Measurements from ENCODE around the gene EPG5. TPM values are rescaled to one million over a fixed set of nuclear protein-coding genes. Genes with fewer than 3 reads are reported as not detected.
"Not testable (repeated sequence)": the region's sequence is repeated elsewhere in the genome, so short reads cannot be mapped to it uniquely, and the experiment has no call there.

The EPG5 gene
- total RNA-seq, 4 donors from 2014 or later: 20.4 to 34.3 (median 28.2) TPM

DNA sequence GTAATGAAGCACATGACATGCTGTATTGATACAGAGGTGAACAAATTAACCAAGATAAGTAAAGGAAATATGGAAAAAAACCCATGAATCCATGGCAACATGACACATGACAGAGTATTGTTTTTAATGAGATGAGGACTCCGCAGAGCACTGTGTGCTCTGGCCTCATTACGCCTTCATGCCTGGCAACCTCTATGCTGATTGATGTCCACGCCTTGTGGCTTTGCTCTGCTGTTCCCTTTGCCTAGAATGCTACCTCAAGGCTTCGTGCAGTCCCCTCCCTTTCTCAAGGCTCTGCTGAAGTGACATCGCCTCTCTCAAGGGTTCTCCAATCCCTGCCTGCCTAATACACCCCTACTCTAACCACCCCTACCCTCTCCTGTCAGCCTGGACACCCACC is 133.3 kb downstream of the EPG5 start:
- no peak overlapping the region for H3K4me3 ChIP-seq
- no peak for DNase-seq (ENCODE audit: extremely low spot score)
- peaks cover 17 to 25% (median 19%) of the 10 kb centered on the region in 4 donors for H3K4me1 ChIP-seq
- no peaks in the 10 kb centered on the region for H3K36me3 ChIP-seq
- WGBS: 86% methylated on average over 5 of the region's 5 CpGs
- intact Hi-C loops (cut with DNase I): no loop called here
- TF ChIP-seq POLR2A (IDR thresholded peaks at IDR 0.05; ENCODE audit: low read depth): no peak
- no peak for TF ChIP-seq EP300 (IDR thresholded peaks at IDR 0.05)
- TF ChIP-seq, protein P1, sequence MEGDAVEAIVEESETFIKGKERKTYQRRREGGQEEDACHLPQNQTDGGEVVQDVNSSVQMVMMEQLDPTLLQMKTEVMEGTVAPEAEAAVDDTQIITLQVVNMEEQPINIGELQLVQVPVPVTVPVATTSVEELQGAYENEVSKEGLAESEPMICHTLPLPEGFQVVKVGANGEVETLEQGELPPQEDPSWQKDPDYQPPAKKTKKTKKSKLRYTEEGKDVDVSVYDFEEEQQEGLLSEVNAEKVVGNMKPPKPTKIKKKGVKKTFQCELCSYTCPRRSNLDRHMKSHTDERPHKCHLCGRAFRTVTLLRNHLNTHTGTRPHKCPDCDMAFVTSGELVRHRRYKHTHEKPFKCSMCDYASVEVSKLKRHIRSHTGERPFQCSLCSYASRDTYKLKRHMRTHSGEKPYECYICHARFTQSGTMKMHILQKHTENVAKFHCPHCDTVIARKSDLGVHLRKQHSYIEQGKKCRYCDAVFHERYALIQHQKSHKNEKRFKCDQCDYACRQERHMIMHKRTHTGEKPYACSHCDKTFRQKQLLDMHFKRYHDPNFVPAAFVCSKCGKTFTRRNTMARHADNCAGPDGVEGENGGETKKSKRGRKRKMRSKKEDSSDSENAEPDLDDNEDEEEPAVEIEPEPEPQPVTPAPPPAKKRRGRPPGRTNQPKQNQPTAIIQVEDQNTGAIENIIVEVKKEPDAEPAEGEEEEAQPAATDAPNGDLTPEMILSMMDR (IDR thresholded peaks at IDR 0.05): no peak
- TF ChIP-seq POLR2AphosphoS5 (IDR thresholded peaks at IDR 0.05): no peak
- no peak overlapping the region for H3K27ac ChIP-seq (replicated peaks in 1 of 4)
- H3K27me3 ChIP-seq: peaks cover 0 to 88% (median 20%) of the 10 kb centered on the region in 4 donors
- no peaks in the 10 kb centered on the region for H3K9me3 ChIP-seq

DNA sequence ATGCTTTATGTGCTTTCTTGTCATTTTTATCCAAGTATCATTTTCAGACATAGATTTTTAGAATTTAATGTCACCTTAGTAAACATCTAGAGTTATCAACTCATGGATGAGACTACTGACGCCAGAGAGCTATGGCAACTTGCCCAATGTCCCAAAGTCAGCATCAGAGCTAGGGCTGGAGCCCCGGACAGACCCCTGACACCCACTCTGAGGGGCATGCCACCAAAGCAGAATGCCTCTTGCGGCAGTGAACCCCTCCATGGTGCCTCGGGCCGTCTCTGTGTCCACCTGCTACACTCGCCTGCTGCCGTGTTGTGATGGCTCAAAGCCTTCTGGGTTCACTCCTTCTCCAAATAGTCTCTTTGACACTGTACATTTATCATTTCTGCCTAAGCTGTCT is 136.2 kb downstream of the EPG5 start:
- intact Hi-C loops (cut with DNase I): no loop called here
- no peaks in the 10 kb centered on the region for H3K9me3 ChIP-seq
- 75% methylated on average over 7 of the region's 7 CpGs for WGBS
- no peak overlapping the region for H3K27ac ChIP-seq (replicated peaks in 1 of 4)
- TF ChIP-seq EP300 (IDR thresholded peaks at IDR 0.05) (no peak), POLR2AphosphoS5 (IDR thresholded peaks at IDR 0.05) (no peak), POLR2A (IDR thresholded peaks at IDR 0.05; ENCODE audit: low read depth) (no peak)
- TF ChIP-seq, protein P1 (IDR thresholded peaks at IDR 0.05): no peak
- H3K4me1 ChIP-seq: peaks cover 10 to 20% (median 18%) of the 10 kb centered on the region in 4 donors
- no peaks in the 10 kb centered on the region for H3K36me3 ChIP-seq
- peaks cover 0 to 63% (median 0%) of the 10 kb centered on the region in 4 donors for H3K27me3 ChIP-seq
- no peak overlapping the region for H3K4me3 ChIP-seq
- no peak for DNase-seq (ENCODE audit: extremely low spot score)

DNA sequence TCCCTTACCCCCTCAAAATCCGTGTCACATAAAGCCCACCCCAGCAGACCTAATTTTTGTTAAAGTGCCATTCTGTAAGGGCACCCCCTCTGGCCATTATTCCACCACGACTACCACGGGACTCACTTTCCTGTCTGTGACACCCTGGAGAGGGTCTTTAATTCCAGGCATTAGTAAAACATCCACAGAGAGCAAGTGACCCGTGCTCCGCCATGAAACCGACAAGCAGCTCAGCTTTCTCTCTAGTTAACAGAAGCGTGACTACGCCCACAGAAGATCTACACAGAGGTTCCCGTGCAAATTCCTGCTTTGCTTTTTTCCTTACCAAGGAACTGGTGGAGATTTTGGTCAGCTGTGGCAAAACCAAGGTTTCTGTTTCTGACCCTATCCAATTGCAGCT is 137.3 kb downstream of the EPG5 start:
- Histone ChIP-seq H3K4me3 (no peak overlapping the region), H3K27me3 (peaks cover 0 to 52% (median 0%) of the 10 kb centered on the region in 4 donors), H3K27ac (replicated peaks in 1 of 4) (no peak overlapping the region), H3K4me1 (peaks cover 10 to 20% (median 18%) of the 10 kb centered on the region in 4 donors), H3K9me3 (no peaks in the 10 kb centered on the region), H3K36me3 (no peaks in the 10 kb centered on the region)
- TF ChIP-seq EP300 (IDR thresholded peaks at IDR 0.05) (no peak), POLR2AphosphoS5 (IDR thresholded peaks at IDR 0.05) (no peak), POLR2A (IDR thresholded peaks at IDR 0.05; ENCODE audit: low read depth) (no peak)
- TF ChIP-seq, protein P1 (IDR thresholded peaks at IDR 0.05): no peak
- DNase-seq (ENCODE audit: extremely low spot score): no peak
- intact Hi-C loops (cut with DNase I): no loop called here
- 69% methylated on average over 9 of the region's 9 CpGs for whole genome bisulfite sequencing

DNA sequence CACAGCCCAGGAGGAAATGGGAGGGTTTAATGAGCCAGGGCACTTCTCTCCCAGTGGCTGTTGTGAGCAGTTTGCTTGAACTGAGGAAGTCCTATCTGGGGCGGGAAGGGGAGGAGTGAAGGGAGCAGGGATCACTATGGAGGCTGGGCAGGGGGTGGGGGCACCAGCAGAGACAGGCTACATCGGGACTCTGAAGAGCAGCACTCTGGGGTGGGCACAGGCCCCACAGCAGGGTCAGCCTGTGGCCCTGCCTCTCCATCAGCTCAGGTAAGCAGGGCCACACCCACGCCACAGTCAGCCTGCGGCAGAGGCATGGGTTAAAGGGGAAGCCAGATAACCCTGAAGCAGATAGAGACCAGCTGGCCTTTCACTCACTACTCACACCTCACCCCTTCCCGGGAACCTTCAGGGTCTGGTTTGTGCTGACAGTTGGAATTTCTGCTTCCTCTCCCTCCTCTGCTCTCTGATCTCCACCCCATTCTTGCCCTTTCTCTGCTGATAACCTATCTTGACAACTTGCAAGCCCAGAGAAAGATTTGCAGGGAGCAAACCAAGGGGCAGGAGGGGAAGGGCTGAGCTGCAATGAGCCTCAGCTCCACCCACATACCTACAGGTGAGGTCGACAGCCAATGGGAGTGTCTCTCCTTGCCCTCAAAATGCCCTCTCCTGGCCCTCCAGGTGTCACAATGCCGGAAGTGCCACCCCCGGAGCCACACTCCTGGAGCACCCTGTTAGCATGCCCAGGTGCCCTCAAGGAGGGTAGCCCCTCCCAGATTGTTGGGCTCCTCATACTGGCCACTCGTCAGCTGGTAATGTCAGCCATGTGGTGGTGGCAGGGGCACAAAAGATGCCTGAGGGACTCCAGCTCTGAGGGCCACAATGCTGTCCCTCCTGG is 138.0 kb downstream of the EPG5 start:
- H3K9me3 ChIP-seq: no peaks in the 10 kb centered on the region
- H3K27me3 ChIP-seq: peaks cover 0 to 45% (median 0%) of the 10 kb centered on the region in 4 donors
- WGBS: 53% methylated on average over 6 of the region's 9 CpGs
- H3K36me3 ChIP-seq: no peaks in the 10 kb centered on the region
- no peak overlapping the region for H3K27ac ChIP-seq (replicated peaks in 1 of 4)
- peaks cover 10 to 20% (median 18%) of the 10 kb centered on the region in 4 donors for H3K4me1 ChIP-seq
- TF ChIP-seq EP300 (IDR thresholded peaks at IDR 0.05) (no peak), POLR2A (IDR thresholded peaks at IDR 0.05; ENCODE audit: low read depth) (no peak), POLR2AphosphoS5 (IDR thresholded peaks at IDR 0.05) (no peak)
- TF ChIP-seq, protein P1 (IDR thresholded peaks at IDR 0.05): no peak
- peak overlapping the region in 1 of 4 donors; percentile 16 for H3K4me3 ChIP-seq
- intact Hi-C loops (cut with DNase I): no loop called here
- peak; percentile 91 for DNase-seq (ENCODE audit: extremely low spot score)

DNA sequence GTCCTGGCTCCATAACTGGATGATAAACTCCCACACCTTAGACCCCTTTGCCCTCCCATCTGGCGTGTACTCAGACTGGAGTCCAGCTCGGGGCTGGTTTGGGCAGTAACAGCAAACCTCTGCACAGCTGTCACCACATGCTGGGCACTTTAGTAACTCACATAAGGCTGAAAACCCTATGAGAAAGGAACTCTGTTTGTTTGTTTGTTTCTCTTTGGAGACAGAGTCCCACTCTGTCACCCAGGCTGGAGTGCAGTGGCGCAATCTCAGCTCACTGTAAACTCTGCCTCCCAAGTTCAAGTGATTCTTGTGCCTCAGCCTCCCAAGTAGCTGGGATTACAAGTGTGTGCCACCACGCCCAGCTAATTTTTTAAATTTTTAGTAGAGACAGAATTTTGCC is 140.4 kb downstream of the EPG5 start:
- WGBS: 93% methylated on average over 4 of the region's 4 CpGs
- H3K4me3 ChIP-seq; H3K9me3 ChIP-seq; intact Hi-C loops (cut with DNase I); H3K36me3 ChIP-seq; DNase-seq (ENCODE audit: extremely low spot score); H3K27ac ChIP-seq (replicated peaks in 1 of 4): not testable (repeated sequence)
- Histone ChIP-seq H3K4me1 (peaks cover 10 to 20% (median 18%) of the 10 kb centered on the region in 4 donors), H3K27me3 (peaks cover 0 to 24% (median 0%) of the 10 kb centered on the region in 4 donors)

Measured in esophagus muscularis mucosa (tissue), 4 donors.